Immature natural killer cell (primary cell): ENCODE measurements around the gene ITIH1. TPM values are rescaled to one million over a fixed set of nuclear protein-coding genes. Genes with fewer than 3 reads are reported as not detected.

ENCODE experiments used
- DNase-seq, 3 donors: peaks; one replicate each; pipeline ENCODE4 v3.0.0; 2022; ENCODE audit warnings: mixed read lengths in 1 of 3
- H3K27ac Mint-ChIP-seq, 6 donors: one replicate each; pipeline ENCODE4 v1.8.0; 2020; ENCODE audit warnings: mixed read lengths in 6 of 6, mild to moderate bottlenecking in 5 of 6, inconsistent platforms in 4 of 6, moderate library complexity in 3 of 6
- H3K27me3 Mint-ChIP-seq, 3 donors: one replicate each; pipeline ENCODE4 v1.8.0; 2020 to 2021; ENCODE audit warnings: low read depth in 3 of 3, mild to moderate bottlenecking in 3 of 3, mixed read lengths in 3 of 3, moderate library complexity in 3 of 3, inconsistent platforms in 1 of 3
- H3K36me3 Mint-ChIP-seq, 3 donors: one replicate each; pipeline ENCODE4 v1.8.0; 2020; ENCODE audit warnings: mixed read lengths in 3 of 3, inconsistent platforms in 2 of 3, mild to moderate bottlenecking in 2 of 3
- H3K4me1 Mint-ChIP-seq, 2 donors: one replicate each; pipeline ENCODE4 v1.8.0; 2020; ENCODE audit warnings: inconsistent platforms in 2 of 2, mild to moderate bottlenecking in 2 of 2, mixed read lengths in 2 of 2, moderate library complexity in 1 of 2
- H3K4me3 Mint-ChIP-seq, 5 donors: one replicate each; pipeline ENCODE4 v1.8.0; 2020; ENCODE audit warnings: mild to moderate bottlenecking in 5 of 5, mixed read lengths in 5 of 5, inconsistent platforms in 3 of 5, moderate library complexity in 3 of 5
- H3K9me3 Mint-ChIP-seq, 6 donors: one replicate each; pipeline ENCODE4 v1.8.0; 2020; ENCODE audit warnings: mild to moderate bottlenecking in 6 of 6, mixed read lengths in 6 of 6, inconsistent platforms in 4 of 6, moderate library complexity in 3 of 6
- polyA plus RNA-seq, 3 donors: library from polyadenylated mRNA; unstranded; fragments of 300-500 nt; fragmentation: Illumina TruSeq; gene quantifications; one replicate each; pipeline ENCODE4 v1.2.3, GENCODE V29; 2021

ITIH1 gene
- polyA plus RNA-seq, 3 donors from 2014 or later, result not detected

GRCh38 chr3:52789746-52790040 is 12.3 kb downstream of the ITIH1 start:
- no peak for DNase-seq
- no peak overlapping the region for H3K4me3 Mint-ChIP-seq
- H3K4me1 Mint-ChIP-seq, result no peaks in the 10 kb centered on the region
- H3K9me3 Mint-ChIP-seq, result no peaks in the 10 kb centered on the region
- no peak overlapping the region for H3K27ac Mint-ChIP-seq
- no peaks in the 10 kb centered on the region for H3K36me3 Mint-ChIP-seq
- H3K27me3 Mint-ChIP-seq, result peaks cover 2 to 3% (median 2%) of the 10 kb centered on the region in 3 donors

DNA sequence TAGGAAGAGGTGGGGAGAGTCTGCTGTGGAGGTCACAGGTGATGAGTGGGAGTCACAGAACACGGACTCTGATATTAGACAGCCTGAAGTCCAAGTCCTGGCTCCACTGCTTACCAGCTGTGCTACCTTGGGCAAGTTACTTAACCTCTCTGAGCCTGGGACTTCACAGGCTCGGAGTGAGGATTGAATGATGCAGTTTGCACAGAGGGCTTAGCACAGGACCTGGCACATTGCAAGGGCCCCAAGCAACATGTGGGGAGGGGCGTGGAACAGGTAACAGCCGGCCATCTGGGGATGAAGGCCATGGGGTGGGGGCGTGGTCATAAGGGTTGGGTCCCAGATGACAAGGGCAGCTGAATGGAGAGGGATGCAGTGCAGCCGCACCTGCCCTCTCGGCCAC is 12.9 kb downstream of the ITIH1 start:
- no peak overlapping the region for H3K4me3 Mint-ChIP-seq

DNA sequence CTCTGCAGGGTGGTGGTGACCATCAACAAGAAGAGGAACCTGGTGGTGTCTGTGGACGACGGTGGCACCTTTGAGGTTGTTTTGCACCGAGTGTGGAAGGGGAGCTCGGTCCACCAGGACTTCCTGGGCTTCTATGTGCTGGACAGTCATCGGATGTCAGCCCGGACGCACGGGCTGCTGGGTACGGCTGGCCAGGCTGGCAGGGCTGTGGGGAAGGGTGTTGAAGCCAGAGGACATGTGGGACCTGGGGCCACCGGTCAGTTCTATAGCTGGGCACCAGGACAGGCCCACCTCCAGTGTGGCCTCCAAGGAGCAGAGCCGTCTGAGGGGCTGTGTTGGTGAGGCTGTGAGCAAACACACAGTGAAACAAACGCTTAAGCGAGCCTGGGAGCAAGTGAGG is 13.3 kb downstream of the ITIH1 start:
- H3K4me1 Mint-ChIP-seq, result no peaks in the 10 kb centered on the region
- H3K27ac Mint-ChIP-seq, result no peak overlapping the region
- no peak for DNase-seq
- peaks cover 0 to 2% (median 1%) of the 10 kb centered on the region in 3 donors for H3K27me3 Mint-ChIP-seq
- no peaks in the 10 kb centered on the region for H3K36me3 Mint-ChIP-seq
- H3K4me3 Mint-ChIP-seq, result no peak overlapping the region
- no peaks in the 10 kb centered on the region for H3K9me3 Mint-ChIP-seq

More for the DNA sequence above, 12.9 kb downstream of the ITIH1 start:
- H3K4me1 Mint-ChIP-seq, result no peaks in the 10 kb centered on the region
- no peaks in the 10 kb centered on the region for H3K36me3 Mint-ChIP-seq
- no peak for DNase-seq
- H3K27ac Mint-ChIP-seq, result no peak overlapping the region
- no peaks in the 10 kb centered on the region for H3K9me3 Mint-ChIP-seq
- peaks cover 0 to 2% (median 1%) of the 10 kb centered on the region in 3 donors for H3K27me3 Mint-ChIP-seq

DNA sequence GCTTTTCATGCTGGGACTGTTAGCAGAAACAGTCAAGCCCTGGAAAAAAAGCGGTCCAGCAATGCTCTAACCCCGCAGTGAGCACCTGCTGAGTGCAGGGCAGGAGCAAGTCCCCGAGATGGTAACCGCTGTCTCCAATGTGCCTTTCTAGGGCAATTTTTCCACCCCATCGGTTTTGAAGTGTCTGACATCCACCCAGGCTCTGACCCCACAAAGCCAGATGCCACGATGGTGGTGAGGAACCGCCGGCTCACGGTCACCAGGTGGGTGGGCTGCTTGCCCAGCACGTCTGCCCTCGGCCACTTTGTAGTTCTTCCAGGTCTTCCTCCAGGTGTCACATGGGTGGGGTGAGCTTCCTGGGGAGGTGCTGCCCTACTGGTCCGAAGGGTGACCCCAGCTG is 14.0 kb downstream of the ITIH1 start:
- no peak overlapping the region for H3K4me3 Mint-ChIP-seq
- peaks cover 0 to 2% (median 1%) of the 10 kb centered on the region in 3 donors for H3K27me3 Mint-ChIP-seq
- no peak for DNase-seq
- H3K36me3 Mint-ChIP-seq, result no peaks in the 10 kb centered on the region
- no peak overlapping the region for H3K27ac Mint-ChIP-seq
- H3K9me3 Mint-ChIP-seq, result no peaks in the 10 kb centered on the region
- H3K4me1 Mint-ChIP-seq, result no peaks in the 10 kb centered on the region

- H3K4me3 Mint-ChIP-seq, result no peak overlapping the region
- no peak overlapping the region for H3K27ac Mint-ChIP-seq
- H3K4me1 Mint-ChIP-seq, result no peaks in the 10 kb centered on the region
- no peaks in the 10 kb centered on the region for H3K9me3 Mint-ChIP-seq
- no peaks in the 10 kb centered on the region for H3K36me3 Mint-ChIP-seq
- peaks cover 0 to 5% (median 2%) of the 10 kb centered on the region in 3 donors for H3K27me3 Mint-ChIP-seq
- no peak for DNase-seq
Measured at GRCh38 chr3:52791928-52792327, 14.5 kb downstream of the ITIH1 start.

- Mint-ChIP-seq H3K27me3 (peaks cover 0 to 4% (median 2%) of the 10 kb centered on the region in 3 donors), H3K9me3 (no peaks in the 10 kb centered on the region), H3K4me3 (no peak overlapping the region), H3K36me3 (no peaks in the 10 kb centered on the region), H3K27ac (no peak overlapping the region), H3K4me1 (no peaks in the 10 kb centered on the region)
- DNase-seq, result no peak
Measured at GRCh38 chr3:52792413-52792812, 15.0 kb downstream of the ITIH1 start.

- Mint-ChIP-seq H3K27me3 (peaks cover 0 to 4% (median 2%) of the 10 kb centered on the region in 3 donors), H3K9me3 (no peaks in the 10 kb centered on the region), H3K27ac (no peak overlapping the region), H3K4me1 (no peaks in the 10 kb centered on the region), H3K36me3 (no peaks in the 10 kb centered on the region), H3K4me3 (no peak overlapping the region)
- no peak for DNase-seq
Measured at GRCh38 chr3:52792961-52793695, 15.7 kb downstream of the ITIH1 start.

- Mint-ChIP-seq H3K27me3 (peaks cover 0 to 4% (median 2%) of the 10 kb centered on the region in 3 donors), H3K4me1 (no peaks in the 10 kb centered on the region), H3K27ac (no peak overlapping the region), H3K9me3 (no peaks in the 10 kb centered on the region), H3K4me3 (no peak overlapping the region), H3K36me3 (no peaks in the 10 kb centered on the region)
- DNase-seq, result no peak
Measured at GRCh38 chr3:52793702-52794611, 16.6 kb downstream of the ITIH1 start.

GRCh38 chr3:52794612-52795099 is 17.3 kb downstream of the ITIH1 start, which contains the start of gene ITIH3:
ITIH3 (plus strand) TSS chr3:52794796; CDS start chr3:52794804, 8 bp downstream.
- Mint-ChIP-seq H3K9me3 (no peaks in the 10 kb centered on the region), H3K27ac (no peak within 1 kb of the TSS), H3K4me1 (no peaks in the 10 kb centered on the region), H3K36me3 (no peaks in the 10 kb centered on the region), H3K4me3 (no peak within 1 kb of the TSS), H3K27me3 (peaks cover 0 to 4% (median 2%) of the 10 kb centered on the region in 3 donors)
- DNase-seq, result no peak

DNA sequence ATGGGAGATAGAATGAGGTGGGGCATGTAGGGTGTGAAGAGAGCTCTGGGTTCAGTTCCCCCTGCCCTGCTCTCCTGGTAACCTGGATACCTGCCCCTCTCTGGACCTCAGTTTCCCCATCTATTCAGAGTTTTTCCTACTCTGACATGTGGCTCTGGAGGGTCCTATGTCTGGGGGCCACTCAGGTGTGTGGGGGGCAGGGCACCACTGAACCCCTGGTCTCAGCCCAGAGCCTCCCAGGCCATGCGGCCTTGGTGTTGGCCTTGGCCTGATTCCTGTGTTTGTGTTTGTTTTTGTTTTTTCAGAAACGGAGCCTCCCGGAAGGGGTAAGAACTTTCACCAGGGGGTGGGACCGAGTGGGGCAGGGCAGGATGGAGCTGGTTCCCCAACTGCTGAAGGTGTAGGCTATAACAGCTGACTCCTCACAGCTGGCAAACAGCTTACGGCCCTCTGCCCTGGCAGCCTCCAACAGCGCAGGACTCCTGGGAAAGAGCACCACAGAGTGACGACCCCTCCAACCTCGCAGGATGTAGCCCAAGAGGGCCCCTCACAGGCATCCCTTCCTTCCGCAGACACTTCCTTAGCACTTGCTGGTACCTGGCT is 18.0 kb downstream of the ITIH1 start:
- H3K27ac Mint-ChIP-seq, result no peak overlapping the region

GRCh38 chr3:52796411-52796810 is 19.0 kb downstream of the ITIH1 start:
- Mint-ChIP-seq H3K9me3 (no peaks in the 10 kb centered on the region), H3K36me3 (no peaks in the 10 kb centered on the region), H3K4me3 (no peak overlapping the region), H3K27me3 (peaks cover 0 to 4% (median 2%) of the 10 kb centered on the region in 3 donors), H3K4me1 (no peaks in the 10 kb centered on the region), H3K27ac (no peak overlapping the region)
- no peak for DNase-seq

More for the DNA sequence above, 18.0 kb downstream of the ITIH1 start:
- Mint-ChIP-seq H3K9me3 (no peaks in the 10 kb centered on the region), H3K4me1 (no peaks in the 10 kb centered on the region), H3K36me3 (no peaks in the 10 kb centered on the region), H3K4me3 (no peak overlapping the region), H3K27me3 (peaks cover 0 to 4% (median 2%) of the 10 kb centered on the region in 3 donors)
- DNase-seq, result no peak

DNA sequence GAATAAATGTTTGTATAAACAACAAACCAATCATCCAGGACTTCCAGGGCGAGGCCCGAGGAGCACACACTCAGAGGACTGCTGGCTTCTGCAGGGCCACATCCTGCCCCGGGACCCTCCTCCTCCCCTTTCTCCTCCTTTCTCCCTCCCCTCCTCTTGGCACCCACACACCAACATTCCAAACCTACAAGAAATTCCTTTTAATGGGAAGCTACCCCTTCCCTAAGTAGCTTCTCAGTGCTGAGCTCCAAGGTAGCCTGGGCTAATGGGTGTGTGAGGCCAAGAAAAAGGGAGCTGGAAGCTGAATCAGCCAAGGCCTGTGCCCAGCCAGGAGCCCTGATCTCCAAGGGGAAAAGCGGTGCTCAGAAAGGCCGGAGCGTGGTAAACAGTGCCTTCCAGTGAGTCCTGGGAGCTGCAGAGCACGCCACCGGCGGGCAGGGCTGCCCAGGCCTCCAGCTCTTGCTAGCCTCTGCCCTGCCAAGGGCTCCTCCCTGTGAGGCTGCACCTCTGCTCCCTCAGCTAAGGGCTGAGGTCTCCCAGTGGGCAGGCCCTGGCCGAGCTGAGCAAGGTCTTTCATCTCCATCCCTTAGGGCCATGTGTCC is 21.1 kb downstream of the ITIH1 start:
- Mint-ChIP-seq H3K4me3 (no peak overlapping the region), H3K9me3 (no peaks in the 10 kb centered on the region), H3K27ac (no peak overlapping the region), H3K36me3 (no peaks in the 10 kb centered on the region), H3K27me3 (peaks cover 0 to 4% (median 0%) of the 10 kb centered on the region in 3 donors), H3K4me1 (no peaks in the 10 kb centered on the region)
- no peak for DNase-seq

DNA sequence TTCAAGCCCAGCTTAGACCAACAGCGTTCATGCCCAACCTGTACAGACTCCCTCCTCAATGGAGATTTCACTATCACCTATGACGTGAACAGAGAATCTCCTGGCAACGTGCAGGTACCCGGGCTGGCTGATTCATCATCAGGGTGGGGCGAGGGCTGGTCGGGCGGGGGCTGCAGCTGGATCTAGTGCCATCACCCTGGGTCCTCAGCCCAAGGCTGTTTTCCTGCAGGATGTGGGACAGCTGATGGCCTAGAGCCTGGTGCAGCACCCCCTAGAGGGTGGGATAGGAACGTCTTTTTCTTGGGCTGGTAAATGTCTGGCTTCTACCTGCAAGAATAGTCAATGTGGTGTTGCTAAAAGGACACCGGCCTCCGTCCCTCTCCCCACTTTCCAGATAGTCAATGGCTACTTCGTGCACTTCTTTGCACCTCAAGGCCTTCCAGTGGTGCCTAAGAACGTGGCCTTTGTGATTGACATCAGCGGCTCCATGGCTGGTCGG is 21.6 kb downstream of the ITIH1 start:
- no peak for DNase-seq
- no peak overlapping the region for H3K27ac Mint-ChIP-seq
- no peaks in the 10 kb centered on the region for H3K9me3 Mint-ChIP-seq
- H3K4me1 Mint-ChIP-seq, result no peaks in the 10 kb centered on the region
- no peak overlapping the region for H3K4me3 Mint-ChIP-seq
- no peaks in the 10 kb centered on the region for H3K36me3 Mint-ChIP-seq
- H3K27me3 Mint-ChIP-seq, result peaks cover 0 to 4% (median 0%) of the 10 kb centered on the region in 3 donors
